C4-2B (cell line): ENCODE data around the gene POGLUT3.

ENCODE experiments used
- CTCF ChIP-seq: fragments of 450-650 bp; conservative IDR thresholded peaks from 2 replicates; pipeline ENCODE4 v1.5.1; 2017; ENCODE audit warnings: mild to moderate bottlenecking
- ZFX ChIP-seq: fragments of 450-650 bp; IDR thresholded peaks from 2 replicates; pipeline ENCODE4 v1.6.1; 2017

- TF ChIP-seq CTCF (no peak), ZFX (no peak)
These were observed 703 bp downstream of the POGLUT3 start for GRCh38 chr11:108497317-108498045.
